ENCODE results near the gene TLX2.

TLX2 gene

DNA sequence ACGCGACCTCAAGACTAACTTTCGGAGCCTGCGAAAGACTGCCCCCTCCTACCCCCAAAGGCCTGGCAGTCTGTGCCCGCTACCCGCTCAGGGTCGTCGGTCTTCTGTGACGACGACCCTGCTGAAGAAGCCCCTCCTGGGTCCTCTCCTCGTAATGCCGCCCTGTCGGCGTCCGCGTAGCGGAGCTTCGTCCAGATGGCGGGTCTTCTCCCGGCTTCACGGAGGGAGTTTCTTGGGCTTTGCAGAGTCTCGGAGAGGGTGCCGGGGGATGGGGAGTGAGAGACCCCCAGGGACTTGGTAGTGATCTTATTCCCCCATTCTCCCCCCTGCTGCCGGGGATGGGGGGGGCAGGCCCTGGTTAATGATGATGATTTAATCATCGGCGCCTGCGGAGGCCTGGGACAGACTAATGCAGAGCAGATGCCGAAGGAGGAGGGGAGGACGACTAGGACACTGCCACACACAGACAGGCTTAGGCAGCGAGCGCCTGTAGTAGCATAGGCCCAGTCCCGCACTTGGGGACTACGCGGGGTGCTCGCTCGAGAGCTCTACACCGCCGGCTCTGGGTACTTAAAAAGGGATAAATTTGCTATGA lies 6.2 kb upstream of the TLX2 start:
- Histone ChIP-seq H3K27me3 (ENCODE audit: insufficient read depth, poor library complexity, severe bottlenecking) (peaks cover 21% of the 10 kb centered on the region), H3K4me3 (replicated peaks; ENCODE audit: insufficient read depth, low read length) (peak overlapping the region; percentile 83), H3K27ac (replicated peaks) (peak overlapping the region; percentile 96)
- DNase-seq (ENCODE audit: low read depth in 1 of 2, low spot score in 1 of 2), result no peak
- TF ChIP-seq POLR2AphosphoS5 (IDR thresholded peaks at IDR 0.05; ENCODE audit: low read depth), result no peak
- TF ChIP-seq SPI1 (IDR thresholded peaks at IDR 0.05; ENCODE audit: borderline replicate concordance, low read depth), result no peak
- TF ChIP-seq, protein P1, sequence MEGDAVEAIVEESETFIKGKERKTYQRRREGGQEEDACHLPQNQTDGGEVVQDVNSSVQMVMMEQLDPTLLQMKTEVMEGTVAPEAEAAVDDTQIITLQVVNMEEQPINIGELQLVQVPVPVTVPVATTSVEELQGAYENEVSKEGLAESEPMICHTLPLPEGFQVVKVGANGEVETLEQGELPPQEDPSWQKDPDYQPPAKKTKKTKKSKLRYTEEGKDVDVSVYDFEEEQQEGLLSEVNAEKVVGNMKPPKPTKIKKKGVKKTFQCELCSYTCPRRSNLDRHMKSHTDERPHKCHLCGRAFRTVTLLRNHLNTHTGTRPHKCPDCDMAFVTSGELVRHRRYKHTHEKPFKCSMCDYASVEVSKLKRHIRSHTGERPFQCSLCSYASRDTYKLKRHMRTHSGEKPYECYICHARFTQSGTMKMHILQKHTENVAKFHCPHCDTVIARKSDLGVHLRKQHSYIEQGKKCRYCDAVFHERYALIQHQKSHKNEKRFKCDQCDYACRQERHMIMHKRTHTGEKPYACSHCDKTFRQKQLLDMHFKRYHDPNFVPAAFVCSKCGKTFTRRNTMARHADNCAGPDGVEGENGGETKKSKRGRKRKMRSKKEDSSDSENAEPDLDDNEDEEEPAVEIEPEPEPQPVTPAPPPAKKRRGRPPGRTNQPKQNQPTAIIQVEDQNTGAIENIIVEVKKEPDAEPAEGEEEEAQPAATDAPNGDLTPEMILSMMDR (IDR thresholded peaks at IDR 0.05; ENCODE audit: insufficient read depth, low read length), result no peak
- TF ChIP-seq GABPA (IDR thresholded peaks at IDR 0.05; ENCODE audit: low read depth), result no peak
- TF ChIP-seq, protein P2, sequence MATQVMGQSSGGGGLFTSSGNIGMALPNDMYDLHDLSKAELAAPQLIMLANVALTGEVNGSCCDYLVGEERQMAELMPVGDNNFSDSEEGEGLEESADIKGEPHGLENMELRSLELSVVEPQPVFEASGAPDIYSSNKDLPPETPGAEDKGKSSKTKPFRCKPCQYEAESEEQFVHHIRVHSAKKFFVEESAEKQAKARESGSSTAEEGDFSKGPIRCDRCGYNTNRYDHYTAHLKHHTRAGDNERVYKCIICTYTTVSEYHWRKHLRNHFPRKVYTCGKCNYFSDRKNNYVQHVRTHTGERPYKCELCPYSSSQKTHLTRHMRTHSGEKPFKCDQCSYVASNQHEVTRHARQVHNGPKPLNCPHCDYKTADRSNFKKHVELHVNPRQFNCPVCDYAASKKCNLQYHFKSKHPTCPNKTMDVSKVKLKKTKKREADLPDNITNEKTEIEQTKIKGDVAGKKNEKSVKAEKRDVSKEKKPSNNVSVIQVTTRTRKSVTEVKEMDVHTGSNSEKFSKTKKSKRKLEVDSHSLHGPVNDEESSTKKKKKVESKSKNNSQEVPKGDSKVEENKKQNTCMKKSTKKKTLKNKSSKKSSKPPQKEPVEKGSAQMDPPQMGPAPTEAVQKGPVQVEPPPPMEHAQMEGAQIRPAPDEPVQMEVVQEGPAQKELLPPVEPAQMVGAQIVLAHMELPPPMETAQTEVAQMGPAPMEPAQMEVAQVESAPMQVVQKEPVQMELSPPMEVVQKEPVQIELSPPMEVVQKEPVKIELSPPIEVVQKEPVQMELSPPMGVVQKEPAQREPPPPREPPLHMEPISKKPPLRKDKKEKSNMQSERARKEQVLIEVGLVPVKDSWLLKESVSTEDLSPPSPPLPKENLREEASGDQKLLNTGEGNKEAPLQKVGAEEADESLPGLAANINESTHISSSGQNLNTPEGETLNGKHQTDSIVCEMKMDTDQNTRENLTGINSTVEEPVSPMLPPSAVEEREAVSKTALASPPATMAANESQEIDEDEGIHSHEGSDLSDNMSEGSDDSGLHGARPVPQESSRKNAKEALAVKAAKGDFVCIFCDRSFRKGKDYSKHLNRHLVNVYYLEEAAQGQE (IDR thresholded peaks at IDR 0.05; ENCODE audit: insufficient replicate concordance, low read depth), result no peak

DNA sequence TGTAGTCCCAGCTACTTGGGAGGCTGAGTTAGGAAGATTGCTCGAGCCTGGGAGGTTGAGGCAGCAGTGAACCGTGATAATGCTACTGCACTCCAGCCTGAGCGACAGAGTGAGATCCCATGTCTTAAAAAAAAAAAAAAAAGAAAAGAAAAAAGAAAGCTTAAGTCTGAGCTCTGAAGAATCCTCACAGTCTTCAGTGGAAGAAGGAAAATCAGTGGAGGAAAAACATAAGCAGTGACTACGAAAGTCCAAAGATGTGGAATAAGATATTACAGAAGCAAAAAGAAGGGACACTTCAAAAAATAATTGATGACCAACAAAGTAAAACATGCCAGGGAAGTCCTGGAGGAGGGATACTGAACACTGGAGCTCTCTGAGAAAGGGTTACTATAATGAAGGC lies 4.0 kb upstream of the TLX2 start:
- no peak overlapping the region for H3K4me3 ChIP-seq (replicated peaks; ENCODE audit: insufficient read depth, low read length)
- H3K27me3 ChIP-seq (ENCODE audit: insufficient read depth, poor library complexity, severe bottlenecking), result peaks cover 35% of the 10 kb centered on the region
- no peak for TF ChIP-seq POLR2AphosphoS5 (IDR thresholded peaks at IDR 0.05; ENCODE audit: low read depth)
- TF ChIP-seq SPI1 (IDR thresholded peaks at IDR 0.05; ENCODE audit: borderline replicate concordance, low read depth), result no peak
- TF ChIP-seq, protein P1 (IDR thresholded peaks at IDR 0.05; ENCODE audit: insufficient read depth, low read length), result no peak
- TF ChIP-seq, protein P2 (IDR thresholded peaks at IDR 0.05; ENCODE audit: insufficient replicate concordance, low read depth), result no peak
- no peak for TF ChIP-seq GABPA (IDR thresholded peaks at IDR 0.05; ENCODE audit: low read depth)
- no peak overlapping the region for H3K27ac ChIP-seq (replicated peaks)
- DNase-seq (ENCODE audit: low read depth in 1 of 2, low spot score in 1 of 2), result no peak

DNA sequence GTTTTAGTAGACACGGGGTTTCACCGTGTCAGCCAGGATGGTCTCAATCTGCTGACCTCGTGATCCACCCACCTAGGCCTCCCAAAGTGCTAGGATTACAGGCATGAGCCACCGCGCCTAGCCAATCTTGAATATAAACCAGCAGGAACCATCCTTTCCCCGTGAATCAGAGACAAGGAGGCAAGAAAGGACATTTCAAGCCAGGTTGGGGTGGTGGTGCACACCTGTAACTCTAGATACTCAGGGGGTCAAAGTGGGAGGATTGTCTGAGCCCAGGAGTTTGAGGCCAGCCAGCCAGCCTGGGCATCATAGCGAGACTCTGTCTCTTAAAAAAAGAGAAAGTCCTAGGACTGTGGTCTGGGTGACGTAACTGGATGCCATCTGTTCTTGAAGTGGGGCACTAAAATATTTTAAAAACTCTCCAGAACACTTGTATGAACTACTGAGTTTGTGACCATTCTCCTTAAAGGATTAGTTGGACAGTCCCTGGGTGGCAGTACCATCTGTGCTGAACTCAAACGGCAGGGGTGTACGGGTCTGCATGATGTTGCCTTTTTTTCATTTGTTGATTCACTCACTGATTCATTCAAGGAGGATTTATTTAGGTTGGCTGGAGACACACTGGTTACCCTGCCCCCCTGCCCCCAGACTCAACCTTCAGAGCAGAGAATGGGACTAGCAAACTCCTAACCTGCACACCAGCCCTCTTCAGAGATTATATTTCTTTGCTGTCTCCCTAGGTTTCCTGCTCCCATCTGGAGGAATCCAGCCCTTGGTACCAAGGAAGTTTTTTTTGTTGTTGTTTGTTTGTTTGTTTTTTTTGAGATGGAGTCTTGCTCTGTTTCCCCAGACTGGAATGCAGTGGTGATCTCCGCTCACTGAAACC lies 2.9 kb upstream of the TLX2 start:
- Histone ChIP-seq H3K27me3 (ENCODE audit: insufficient read depth, poor library complexity, severe bottlenecking) (peaks cover 44% of the 10 kb centered on the region), H3K4me3 (replicated peaks; ENCODE audit: insufficient read depth, low read length) (no peak overlapping the region), H3K27ac (replicated peaks) (no peak overlapping the region)
- no peak for DNase-seq (ENCODE audit: low read depth in 1 of 2, low spot score in 1 of 2)
- no peak for TF ChIP-seq POLR2AphosphoS5 (IDR thresholded peaks at IDR 0.05; ENCODE audit: low read depth)
- TF ChIP-seq, protein P1 (IDR thresholded peaks at IDR 0.05; ENCODE audit: insufficient read depth, low read length), result no peak
- no peak for TF ChIP-seq GABPA (IDR thresholded peaks at IDR 0.05; ENCODE audit: low read depth)
- TF ChIP-seq, protein P2 (IDR thresholded peaks at IDR 0.05; ENCODE audit: insufficient replicate concordance, low read depth), result no peak
- TF ChIP-seq SPI1 (IDR thresholded peaks at IDR 0.05; ENCODE audit: borderline replicate concordance, low read depth), result no peak

Measured in HL-60 (cell line).